Loucy (cell line): Measurements from ENCODE around the gene ARRDC1.

Experiments used
- H2AFZ ChIP-seq: fragments of 200-600 bp; sonication (generic); 2 replicates; pipeline ENCODE4 v1.6.0; 2016; ENCODE audit warnings: antibody characterized with exemption, mild to moderate bottlenecking, low read length, moderate library complexity
- H3F3A ChIP-seq: fragments of 200-600 bp; 2 replicates; pipeline ENCODE4 v1.6.0; 2016; ENCODE audit warnings: antibody characterized with exemption, low read depth, mild to moderate bottlenecking
- H3K27me3 ChIP-seq: fragments of 200-600 bp; sonication (generic); 2 replicates; pipeline ENCODE4 v1.6.1; 2014; ENCODE audit warnings: low read length, mild to moderate bottlenecking; ENCODE audit not compliant: insufficient read depth, poor library complexity, severe bottlenecking
- H3K36me3 ChIP-seq: fragments of 200-600 bp; sonication (generic); 2 replicates; pipeline ENCODE4 v1.6.1; 2016; ENCODE audit warnings: low read length; ENCODE audit not compliant: insufficient read depth
- H3K4me1 ChIP-seq: fragments of 200-600 bp; sonication (generic); 2 replicates; pipeline ENCODE4 v1.5.1; 2014; ENCODE audit warnings: low read length, mild to moderate bottlenecking; ENCODE audit not compliant: insufficient read depth, poor library complexity, severe bottlenecking
- H3K4me2 ChIP-seq: fragments of 200-600 bp; sonication (generic); 2 replicates; pipeline ENCODE4 v1.6.0; 2014; ENCODE audit warnings: antibody characterized with exemption, low read length, low read depth, mild to moderate bottlenecking; ENCODE audit not compliant: poor library complexity, severe bottlenecking
- H3K4me3 ChIP-seq: fragments of 200-600 bp; sonication (generic); 2 replicates; pipeline ENCODE4 v1.5.1; 2014; ENCODE audit warnings: low read length, mild to moderate bottlenecking, mixed read lengths; ENCODE audit not compliant: poor library complexity, severe bottlenecking
- H3K79me2 ChIP-seq: fragments of 200-600 bp; sonication (generic); 2 replicates; pipeline ENCODE4 v1.6.1; 2014; ENCODE audit warnings: low read length; ENCODE audit not compliant: insufficient read depth
- H3K9ac ChIP-seq: fragments of 200-600 bp; sonication (generic); 2 replicates; pipeline ENCODE4 v1.6.0; 2014; ENCODE audit warnings: mild to moderate bottlenecking, low read depth, low read length, moderate library complexity; ENCODE audit not compliant: poor library complexity, severe bottlenecking
- H3K9me2 ChIP-seq: fragments of 200-600 bp; sonication (generic); replicated peaks from 2 replicates; pipeline ENCODE4 v1.6.1; 2016; ENCODE audit warnings: low read depth, low read length, mixed read lengths
- H3K9me3 ChIP-seq: fragments of 200-600 bp; sonication (generic); 2 replicates; pipeline ENCODE4 v1.6.1; 2014; ENCODE audit warnings: mild to moderate bottlenecking, antibody characterized with exemption, low read length, low read depth; ENCODE audit not compliant: insufficient read depth
- H4K20me1 ChIP-seq: fragments of 200-600 bp; sonication (generic); 2 replicates; pipeline ENCODE4 v1.6.0; 2014; ENCODE audit warnings: antibody characterized with exemption, low read length, mild to moderate bottlenecking; ENCODE audit not compliant: insufficient read depth, poor library complexity, severe bottlenecking
- CTCF ChIP-seq: fragments of 200-600 bp; sonication (generic); conservative IDR thresholded peaks from 2 replicates; pipeline ENCODE4 v1.5.1; 2014; ENCODE audit warnings: mild to moderate bottlenecking, antibody characterized with exemption, low read length
- EZH2phosphoT487 ChIP-seq: fragments of 200-600 bp; IDR thresholded peaks from 2 replicates; pipeline ENCODE4 v1.6.1; 2018; ENCODE audit warnings: antibody characterized with exemption, mild to moderate bottlenecking, moderate library complexity, borderline replicate concordance

ARRDC1 gene

DNA sequence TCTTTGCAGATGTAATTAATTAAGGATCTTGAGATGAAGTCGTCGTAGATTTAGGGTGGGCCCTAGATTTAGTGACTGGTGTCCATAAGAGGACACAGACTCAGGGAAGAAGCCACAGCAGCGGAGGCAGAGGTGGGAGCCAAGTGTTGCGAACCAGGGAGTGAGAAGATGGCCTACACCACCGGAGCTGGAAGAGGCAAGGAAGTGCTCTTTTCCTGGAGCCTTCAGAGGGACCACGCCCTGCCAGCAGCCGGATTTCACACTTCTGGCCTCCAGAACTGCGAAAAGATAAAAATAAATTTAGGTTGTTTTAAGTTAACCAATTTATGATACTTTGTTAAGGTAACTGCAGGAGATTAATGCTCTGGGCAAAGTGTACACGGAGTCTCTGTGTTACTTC is 44.1 kb downstream of the ARRDC1 start:
- H3K27me3 ChIP-seq, result no peaks in the 10 kb centered on the region
- peaks cover 24% of the 10 kb centered on the region; the same call in 1 of the 2 replicates for H3K36me3 ChIP-seq
- H3K9ac ChIP-seq, result no peak overlapping the region
- H3K79me2 ChIP-seq, result peaks cover 89% of the 10 kb centered on the region
- no peak for TF ChIP-seq EZH2phosphoT487
- no peak for TF ChIP-seq CTCF
- H3K4me3 ChIP-seq, result no peak overlapping the region
- no peak overlapping the region for H3K4me2 ChIP-seq
- H3K9me2 ChIP-seq, result no peaks in the 10 kb centered on the region
- H3F3A ChIP-seq, result no peaks in the 10 kb centered on the region
- peaks cover 10% of the 10 kb centered on the region for H3K4me1 ChIP-seq
- H2AFZ ChIP-seq, result no peak overlapping the region
- H3K9me3 ChIP-seq, result no peaks in the 10 kb centered on the region
- peaks cover 44% of the 10 kb centered on the region for H4K20me1 ChIP-seq

GRCh38 chr9:137650259-137650658 is 44.8 kb downstream of the ARRDC1 start:
- no peak for TF ChIP-seq EZH2phosphoT487
- TF ChIP-seq CTCF, result no peak
- peaks cover 90% of the 10 kb centered on the region for H3K79me2 ChIP-seq
- H2AFZ ChIP-seq, result no peak overlapping the region
- peaks cover 25% of the 10 kb centered on the region; the same call in 1 of the 2 replicates for H3K36me3 ChIP-seq
- H3K27me3 ChIP-seq, result no peaks in the 10 kb centered on the region
- no peaks in the 10 kb centered on the region for H3K9me2 ChIP-seq
- no peaks in the 10 kb centered on the region for H3F3A ChIP-seq
- H4K20me1 ChIP-seq, result peaks cover 42% of the 10 kb centered on the region
- no peak overlapping the region for H3K9ac ChIP-seq
- H3K4me3 ChIP-seq, result no peak overlapping the region
- H3K9me3 ChIP-seq, result no peaks in the 10 kb centered on the region
- peaks cover 10% of the 10 kb centered on the region for H3K4me1 ChIP-seq
- H3K4me2 ChIP-seq, result no peak overlapping the region

- Histone ChIP-seq H3K9me2 (no peaks in the 10 kb centered on the region), H3K4me3 (no peak overlapping the region), H4K20me1 (peaks cover 37% of the 10 kb centered on the region), H3K4me1 (peaks cover 10% of the 10 kb centered on the region), H3K9me3 (no peaks in the 10 kb centered on the region), H3K79me2 (peaks cover 90% of the 10 kb centered on the region), H3K27me3 (no peaks in the 10 kb centered on the region), H3F3A (no peaks in the 10 kb centered on the region), H3K9ac (no peak overlapping the region), H2AFZ (no peak overlapping the region), H3K36me3 (peaks cover 30% of the 10 kb centered on the region; the same call in 1 of the 2 replicates), H3K4me2 (no peak overlapping the region)
- no peak for TF ChIP-seq EZH2phosphoT487
- no peak for TF ChIP-seq CTCF
Measured at GRCh38 chr9:137650779-137651178, 45.3 kb downstream of the ARRDC1 start.
